Measurements from ENCODE around the gene LMAN2L.
A peak's percentile ranks its signal among the peaks of the same experiment; 100 is the strongest.

LMAN2L gene

GRCh38 chr2:96760986-96761832, 21.3 kb upstream of the LMAN2L start:
- peak in 1 of 2 donors; percentile 49 for DNase-seq (ENCODE audit: low read depth in 1 of 2, low spot score in 1 of 2)

DNA sequence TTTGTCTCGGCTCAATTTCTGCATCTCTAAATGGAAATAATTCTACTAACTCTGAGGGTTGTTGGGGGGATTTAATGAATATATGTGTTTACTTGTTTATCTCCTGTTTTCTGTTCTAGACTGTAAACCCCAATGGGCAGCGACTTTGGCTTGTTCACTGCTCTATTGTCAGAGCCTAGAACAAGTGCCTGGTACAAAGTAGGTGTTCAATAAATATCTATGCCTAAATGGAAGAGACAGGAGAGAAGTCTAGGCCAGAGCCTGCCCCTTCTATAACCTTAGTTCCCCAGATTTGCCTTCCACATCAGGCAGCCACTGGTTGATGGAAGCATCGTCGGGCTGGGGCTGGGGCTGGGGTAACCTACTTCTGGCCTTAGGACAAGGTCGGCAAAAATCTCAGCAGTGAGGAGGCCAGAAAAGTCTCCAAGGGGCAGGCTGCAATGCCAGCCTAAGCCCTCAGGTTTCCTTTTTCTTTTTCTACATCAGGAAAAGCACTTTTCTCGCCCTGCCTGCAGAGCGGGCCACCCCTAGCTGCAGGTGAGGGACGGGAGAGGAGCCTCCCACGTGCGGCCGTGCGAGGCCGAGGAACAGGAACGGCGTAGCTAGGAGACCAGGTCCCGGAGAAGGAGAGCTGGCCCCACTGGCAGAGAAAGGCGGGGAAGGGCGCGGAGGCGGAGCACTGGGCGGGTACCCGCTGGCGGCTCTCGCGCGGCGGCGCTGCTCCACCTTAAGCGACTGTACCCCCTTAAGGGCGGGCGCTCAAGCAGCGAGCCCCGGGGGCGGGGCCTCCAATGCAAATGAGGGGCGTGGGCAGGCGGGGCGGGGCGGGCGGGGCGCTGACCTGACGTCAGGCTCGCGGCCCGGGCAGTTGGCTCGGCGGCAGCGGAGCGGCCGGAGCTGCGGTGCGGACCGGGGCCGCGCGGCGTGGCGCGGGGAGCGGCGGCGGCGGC, 20.4 kb upstream of the LMAN2L start, which contains the start of gene CNNM4:
Gene CNNM4, plus strand, starts transcription at position 867 of the 950 bp plus-strand sequence. CDS start 98 bp downstream, outside the sequence.
- DNase-seq (ENCODE audit: low read depth in 1 of 2, low spot score in 1 of 2), result peak; percentile 83 to 87

DNA sequence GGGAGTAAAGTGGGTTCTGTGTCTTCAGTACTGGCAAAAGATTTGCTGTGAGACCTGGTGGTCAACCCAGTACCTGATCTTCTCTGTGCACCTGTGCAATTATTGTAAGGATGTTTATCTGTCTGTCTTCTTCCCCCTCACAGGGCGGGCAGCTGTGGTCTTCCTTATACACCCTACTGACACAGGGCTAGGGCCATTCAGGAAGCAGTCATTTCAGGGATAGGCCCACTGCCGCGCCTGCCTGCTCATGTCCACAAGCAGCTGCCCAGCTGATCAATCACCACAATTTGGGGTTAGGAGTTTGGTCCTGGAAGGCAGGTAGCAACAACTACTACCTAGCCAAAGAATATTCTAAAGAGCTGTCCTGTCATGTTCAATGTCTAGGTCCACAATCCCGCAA, 19.7 kb upstream of the LMAN2L start:
- DNase-seq (ENCODE audit: low read depth in 1 of 2, low spot score in 1 of 2), result no peak

- no peak for DNase-seq (ENCODE audit: low read depth in 1 of 2, low spot score in 1 of 2)
Measured at GRCh38 chr2:96758987-96759386, 19.1 kb upstream of the LMAN2L start.

- DNase-seq (ENCODE audit: low read depth in 1 of 2, low spot score in 1 of 2), result no peak
Measured at GRCh38 chr2:96757477-96757860, 17.6 kb upstream of the LMAN2L start.

DNA sequence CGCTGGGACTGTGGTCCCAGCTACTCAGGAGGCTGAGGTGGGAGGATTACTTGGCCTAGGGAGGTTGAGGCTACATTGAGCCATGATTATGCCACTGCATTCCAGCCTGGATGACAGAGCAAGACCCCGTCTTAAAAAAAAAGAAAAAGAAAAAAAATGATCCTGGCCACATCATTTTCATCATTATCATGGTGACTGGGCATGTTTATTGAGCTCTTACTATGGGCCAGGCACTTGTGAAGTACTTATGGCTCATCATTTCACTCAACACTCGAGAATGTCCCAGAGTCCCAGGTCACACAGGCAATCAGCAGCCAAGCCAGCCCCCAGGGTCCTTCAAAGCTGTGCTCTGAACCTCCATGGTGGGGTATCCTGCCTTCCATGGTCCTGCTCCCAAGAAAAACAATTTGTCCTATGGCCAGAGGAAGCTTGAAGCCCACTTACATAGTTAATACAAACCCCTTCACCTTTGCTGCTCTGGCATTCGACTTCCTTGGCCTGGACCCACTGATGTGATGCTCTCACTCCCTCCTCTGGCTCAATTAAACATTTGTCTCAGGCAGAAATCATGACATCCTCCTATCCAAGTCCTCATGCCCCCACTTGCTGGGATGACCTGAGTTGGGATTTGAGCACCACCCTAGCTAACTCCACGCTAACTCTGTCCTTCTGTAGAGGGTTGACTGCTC, 17.1 kb upstream of the LMAN2L start:
- DNase-seq (ENCODE audit: low read depth in 1 of 2, low spot score in 1 of 2), result no peak

DNA sequence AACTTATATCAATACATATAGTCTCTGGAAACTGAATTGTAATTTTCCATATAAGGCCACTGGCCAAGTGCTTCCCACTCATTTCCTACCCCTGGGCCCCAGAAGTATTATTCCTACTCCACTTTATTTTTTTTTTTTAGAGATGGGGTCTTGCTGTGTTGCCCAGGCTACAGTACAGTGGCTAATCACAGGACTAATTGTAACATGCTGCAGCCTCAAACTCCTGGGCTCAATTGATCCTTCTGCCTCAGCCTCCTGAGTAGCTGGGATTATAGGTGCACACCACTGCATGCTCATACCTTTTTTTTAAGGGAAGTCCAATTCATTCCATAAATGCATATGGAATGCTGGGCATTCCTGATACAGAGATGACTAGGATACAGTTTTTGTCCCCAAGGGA, 14.5 kb upstream of the LMAN2L start:
- DNase-seq (ENCODE audit: low read depth in 1 of 2, low spot score in 1 of 2), result no peak

GRCh38 chr2:96753661-96754282, 13.9 kb upstream of the LMAN2L start:
- DNase-seq (ENCODE audit: low read depth in 1 of 2, low spot score in 1 of 2), result no peak

GRCh38 chr2:96751800-96752199, 11.9 kb upstream of the LMAN2L start:
- no peak for DNase-seq (ENCODE audit: low read depth in 1 of 2, low spot score in 1 of 2)

DNA sequence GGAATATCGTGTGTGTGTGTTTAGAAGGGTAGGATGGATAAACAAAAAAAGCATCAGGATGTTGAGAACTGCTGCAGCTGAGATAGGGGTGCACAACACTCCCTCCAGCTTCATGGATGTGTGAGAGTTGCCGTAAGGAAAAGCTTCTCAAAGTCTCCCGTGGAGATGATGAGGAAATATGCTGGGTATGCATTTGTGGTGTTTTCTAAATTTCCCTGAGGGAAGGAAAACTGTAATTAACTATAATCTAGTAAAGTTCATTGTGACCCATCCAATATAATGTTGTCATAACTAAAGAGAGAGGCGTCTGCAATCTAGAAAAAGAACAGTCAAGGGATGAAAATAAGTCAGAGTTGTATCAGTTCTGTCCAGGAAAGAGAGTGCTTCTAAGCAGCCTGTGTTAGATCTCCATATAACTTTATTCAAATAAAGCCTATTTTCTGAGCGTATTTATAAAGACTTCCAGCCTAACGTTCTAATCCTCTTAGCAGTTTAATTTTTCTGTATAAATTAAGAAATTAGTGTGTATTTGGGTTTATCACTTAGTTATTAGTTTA, 7.3 kb upstream of the LMAN2L start:
- DNase-seq (ENCODE audit: low read depth in 1 of 2, low spot score in 1 of 2), result no peak

GRCh38 chr2:96739076-96739632, 710 bp downstream of the LMAN2L start:
- no peak for DNase-seq (ENCODE audit: low read depth in 1 of 2, low spot score in 1 of 2)

DNA sequence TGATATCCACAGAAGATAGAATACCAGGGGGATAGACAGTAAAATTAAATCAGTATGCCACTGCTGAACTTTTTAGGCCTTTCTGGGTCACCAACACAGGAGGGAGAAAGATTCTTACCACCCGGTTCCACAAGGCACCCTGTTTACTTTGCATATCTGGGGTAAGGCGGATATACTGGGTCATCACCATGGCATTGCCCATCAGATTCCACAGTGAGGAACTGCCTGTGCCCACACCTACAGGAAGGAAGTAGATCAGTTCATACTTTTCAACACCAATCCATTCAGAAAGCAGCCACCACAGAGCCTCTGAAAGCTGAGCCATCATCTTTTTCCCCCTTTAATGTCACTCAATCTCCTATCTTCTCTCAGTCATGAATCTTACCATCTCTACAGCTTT, 2.0 kb downstream of the LMAN2L start:
- DNase-seq (ENCODE audit: low read depth in 1 of 2, low spot score in 1 of 2), result no peak

- no peak for DNase-seq (ENCODE audit: low read depth in 1 of 2, low spot score in 1 of 2)
Measured at GRCh38 chr2:96737251-96737650, 2.6 kb downstream of the LMAN2L start.

GRCh38 chr2:96734880-96735583, 4.8 kb downstream of the LMAN2L start:
- DNase-seq (ENCODE audit: low read depth in 1 of 2, low spot score in 1 of 2), result no peak

DNA sequence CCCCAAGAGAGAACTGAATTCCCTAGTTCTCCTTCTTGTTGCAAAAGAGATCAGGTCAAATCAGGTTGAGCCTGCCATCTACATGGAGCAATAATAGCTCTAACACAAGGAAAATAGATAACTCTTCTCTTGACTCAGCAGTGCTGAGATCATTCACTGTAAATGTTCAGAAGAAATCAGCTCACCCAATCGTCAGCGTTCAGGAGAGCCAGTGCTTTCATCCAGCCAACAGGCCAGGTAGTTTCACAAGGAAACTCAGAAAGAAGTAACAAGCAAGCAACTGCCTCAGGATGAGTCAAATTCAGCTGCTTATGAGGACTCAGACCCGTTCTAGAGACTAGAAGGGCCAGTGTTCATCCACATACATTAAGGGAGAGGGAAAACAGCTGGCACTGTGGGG, 5.9 kb downstream of the LMAN2L start:
- DNase-seq (ENCODE audit: low read depth in 1 of 2, low spot score in 1 of 2), result no peak

DNA sequence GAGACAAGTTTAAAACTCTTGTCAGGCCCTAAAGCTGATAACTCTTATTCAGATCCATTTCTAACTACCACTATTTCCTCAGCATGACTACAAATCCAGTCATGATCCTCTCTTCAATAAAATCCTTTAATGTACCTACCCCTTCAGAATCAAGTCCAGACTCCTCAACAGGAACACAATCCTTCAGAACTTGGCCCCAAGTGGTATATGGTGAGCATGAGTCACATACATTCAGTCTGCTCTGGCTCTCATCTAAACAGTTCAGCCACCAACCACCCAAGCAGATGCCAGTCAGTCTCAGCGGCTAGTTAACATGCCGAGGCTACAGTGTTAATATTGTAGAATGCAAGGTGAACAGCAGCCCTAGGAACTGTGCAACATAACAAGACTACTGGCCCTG, 9.7 kb downstream of the LMAN2L start:
- no peak for DNase-seq (ENCODE audit: low read depth in 1 of 2, low spot score in 1 of 2)

GRCh38 chr2:96729748-96730147, 10.1 kb downstream of the LMAN2L start:
- no peak for DNase-seq (ENCODE audit: low read depth in 1 of 2, low spot score in 1 of 2)

DNA sequence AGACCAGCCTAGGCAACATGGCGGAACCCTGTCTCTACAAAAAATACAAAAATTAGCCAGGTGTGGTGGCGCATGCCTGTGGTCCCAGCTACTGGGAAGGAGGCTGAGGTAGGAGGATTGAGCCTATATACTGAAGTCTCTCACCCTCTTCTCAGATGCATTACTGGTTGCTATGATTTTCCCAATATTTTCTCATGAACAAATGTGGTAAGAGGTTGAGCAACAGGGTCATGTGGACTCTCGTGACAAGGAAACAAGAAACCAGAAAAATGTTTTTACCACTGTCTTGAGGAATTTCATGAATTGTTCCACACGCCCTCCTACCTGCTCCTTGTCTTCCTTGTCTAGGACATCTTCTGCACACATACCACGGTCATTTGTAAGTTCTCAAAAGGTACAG, 12.4 kb downstream of the LMAN2L start:
- no peak for DNase-seq (ENCODE audit: low read depth in 1 of 2, low spot score in 1 of 2)

- DNase-seq (ENCODE audit: low read depth in 1 of 2, low spot score in 1 of 2), result no peak
Measured at GRCh38 chr2:96726131-96726530, 13.7 kb downstream of the LMAN2L start.

DNA sequence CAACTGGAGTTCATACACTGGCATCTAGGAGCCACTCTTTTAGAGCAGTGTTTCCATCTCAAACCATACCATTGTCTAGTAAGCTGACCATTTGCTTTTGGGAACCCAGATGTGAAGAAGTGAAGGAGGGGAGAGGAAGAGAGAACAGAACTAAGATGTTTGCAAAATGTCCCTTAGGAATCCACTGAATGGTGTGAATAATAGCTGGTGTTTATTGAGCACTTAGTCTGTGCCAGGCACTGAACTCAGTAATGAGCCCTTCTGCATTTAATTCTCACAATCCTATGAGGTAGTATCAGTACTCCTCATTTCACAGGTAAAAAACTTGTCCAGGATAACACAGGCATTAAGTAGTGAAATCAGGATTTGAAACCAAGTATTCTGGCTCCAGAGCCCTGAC, 23.5 kb downstream of the LMAN2L start:
- no peak for DNase-seq (ENCODE audit: low read depth in 1 of 2, low spot score in 1 of 2)

All from activated T-helper 1 cell treated with anti-CD3 and anti-CD28 coated beads, Interleukin-2, amount 50 U/mL, for 16 hours (primary cell).